COLO829 (cell line): ENCODE measurements around the gene ACAD8.
"Not testable (repeated sequence)": the region's sequence is repeated elsewhere in the genome, so short reads cannot be mapped to it uniquely, and the experiment has no call there.

ENCODE experiments used
- DNase-seq: peaks from one replicate; pipeline ENCODE4 v3.0.0; 2012; ENCODE audit warnings: low spot score

Gene ACAD8

DNA sequence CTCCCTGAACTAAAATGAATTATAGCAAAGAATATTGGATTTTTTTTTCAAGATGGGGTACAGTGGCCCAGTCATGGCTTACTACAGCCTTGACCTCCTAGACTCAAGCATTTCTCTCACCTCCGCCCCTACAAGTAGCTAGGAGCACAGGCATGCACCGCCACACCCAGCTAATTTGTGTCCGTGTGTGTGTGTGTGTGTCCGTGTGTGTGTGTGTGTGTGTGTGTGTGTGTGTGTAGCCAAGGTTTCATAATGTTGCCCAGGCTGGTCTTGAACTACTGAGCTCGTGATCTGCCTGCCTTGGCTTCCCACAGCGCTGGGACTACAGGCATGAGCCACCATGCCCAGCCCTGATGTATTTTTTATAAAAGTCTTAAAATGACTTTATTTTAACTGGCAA lies 12.8 kb upstream of the ACAD8 start:
- no peak for DNase-seq

GRCh38 chr11:134242376-134242775 lies 11.0 kb upstream of the ACAD8 start:
- no peak for DNase-seq

- no peak for DNase-seq
Observed at GRCh38 chr11:134243913-134244312, 9.5 kb upstream of the ACAD8 start.

GRCh38 chr11:134244593-134244992 lies 8.8 kb upstream of the ACAD8 start:
- no peak for DNase-seq

DNA sequence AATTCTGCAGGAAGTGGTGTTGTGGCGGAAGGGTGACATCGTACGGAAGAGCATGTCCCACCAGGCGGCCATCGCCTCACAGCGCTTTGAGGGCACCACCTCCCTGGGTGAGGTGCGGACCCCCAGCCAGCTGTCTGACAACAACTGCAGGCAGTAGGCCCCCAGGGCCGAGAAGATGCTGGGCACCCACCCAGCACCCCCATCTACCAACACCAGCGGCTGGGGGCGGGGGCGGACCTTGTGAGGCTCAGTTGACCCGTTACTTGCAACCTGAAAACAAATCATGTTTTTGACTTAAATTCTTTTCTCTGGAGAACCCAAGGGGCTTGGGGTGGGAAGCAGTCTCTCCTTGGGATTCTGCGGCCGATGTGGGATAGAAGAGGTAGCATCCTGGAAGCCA lies 7.9 kb upstream of the ACAD8 start:
- no peak for DNase-seq

GRCh38 chr11:134246100-134246499 lies 7.3 kb upstream of the ACAD8 start:
- no peak for DNase-seq

DNA sequence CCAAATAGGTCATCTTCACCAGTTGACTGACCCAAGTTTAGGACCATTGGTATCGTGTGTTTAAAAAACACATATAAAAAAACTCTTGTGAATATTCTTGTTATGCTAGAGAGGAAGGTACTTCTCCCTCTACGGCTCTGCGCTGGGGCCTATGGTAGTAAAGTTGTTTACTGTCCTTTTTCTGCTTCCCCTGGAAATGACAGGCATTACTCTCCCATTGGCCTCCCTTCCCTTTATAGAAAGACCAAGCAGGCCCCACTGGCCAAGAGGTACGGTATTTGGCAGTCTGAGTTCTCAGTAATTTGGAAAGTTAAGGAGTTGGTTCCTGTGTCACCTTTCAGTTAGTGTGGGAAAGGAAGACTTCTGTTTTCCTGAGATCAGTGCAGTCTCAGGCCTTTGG lies 6.7 kb upstream of the ACAD8 start:
- no peak for DNase-seq

DNA sequence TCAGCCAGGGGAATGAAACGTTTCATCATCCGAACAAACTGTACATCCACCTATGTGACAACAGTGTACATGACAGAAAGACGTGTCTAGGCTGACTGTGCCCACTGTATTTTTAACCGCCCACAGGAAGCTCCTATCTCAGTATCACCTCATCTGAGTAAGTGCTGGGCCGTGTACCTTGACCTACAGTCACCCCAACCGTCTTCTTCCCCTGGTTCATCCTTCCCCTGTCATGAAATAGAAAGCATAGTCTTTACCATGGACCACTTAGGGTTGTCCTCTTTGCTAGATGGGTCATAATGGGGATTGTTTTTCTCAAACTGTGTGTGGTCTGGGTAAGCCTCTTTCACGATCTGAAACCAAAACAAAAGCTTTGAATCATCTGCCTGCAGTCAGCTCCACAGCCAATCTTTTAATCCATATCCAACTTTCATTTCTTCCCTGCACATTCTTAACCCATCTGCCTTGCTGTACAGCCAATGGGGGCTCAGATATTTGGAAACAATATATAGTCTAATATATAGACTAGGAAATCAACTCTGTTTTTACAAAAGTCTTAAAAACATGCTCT lies 4.4 kb upstream of the ACAD8 start:
- no peak for DNase-seq

DNA sequence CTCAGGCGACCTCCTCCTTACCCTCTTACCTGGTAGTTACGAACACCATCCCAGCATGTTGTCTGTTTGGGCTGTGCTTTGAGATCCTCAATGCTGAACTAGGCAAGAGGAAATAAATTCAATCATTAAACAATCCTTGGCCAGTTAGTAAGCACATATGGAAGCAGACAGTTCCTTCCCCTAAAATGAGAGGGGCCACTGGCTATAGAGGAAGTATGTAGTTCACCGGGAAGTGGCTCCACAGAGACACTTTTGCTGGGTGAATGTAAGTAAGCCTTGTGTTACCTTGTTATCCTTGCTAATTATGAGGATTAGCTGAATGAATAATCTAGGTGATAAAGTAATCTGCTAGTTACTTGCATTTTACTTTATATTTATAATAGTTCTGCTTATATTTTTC lies 3.1 kb upstream of the ACAD8 start:
- DNase-seq, result no peak

GRCh38 chr11:134250675-134251074 lies 2.7 kb upstream of the ACAD8 start:
- DNase-seq, result no peak

DNA sequence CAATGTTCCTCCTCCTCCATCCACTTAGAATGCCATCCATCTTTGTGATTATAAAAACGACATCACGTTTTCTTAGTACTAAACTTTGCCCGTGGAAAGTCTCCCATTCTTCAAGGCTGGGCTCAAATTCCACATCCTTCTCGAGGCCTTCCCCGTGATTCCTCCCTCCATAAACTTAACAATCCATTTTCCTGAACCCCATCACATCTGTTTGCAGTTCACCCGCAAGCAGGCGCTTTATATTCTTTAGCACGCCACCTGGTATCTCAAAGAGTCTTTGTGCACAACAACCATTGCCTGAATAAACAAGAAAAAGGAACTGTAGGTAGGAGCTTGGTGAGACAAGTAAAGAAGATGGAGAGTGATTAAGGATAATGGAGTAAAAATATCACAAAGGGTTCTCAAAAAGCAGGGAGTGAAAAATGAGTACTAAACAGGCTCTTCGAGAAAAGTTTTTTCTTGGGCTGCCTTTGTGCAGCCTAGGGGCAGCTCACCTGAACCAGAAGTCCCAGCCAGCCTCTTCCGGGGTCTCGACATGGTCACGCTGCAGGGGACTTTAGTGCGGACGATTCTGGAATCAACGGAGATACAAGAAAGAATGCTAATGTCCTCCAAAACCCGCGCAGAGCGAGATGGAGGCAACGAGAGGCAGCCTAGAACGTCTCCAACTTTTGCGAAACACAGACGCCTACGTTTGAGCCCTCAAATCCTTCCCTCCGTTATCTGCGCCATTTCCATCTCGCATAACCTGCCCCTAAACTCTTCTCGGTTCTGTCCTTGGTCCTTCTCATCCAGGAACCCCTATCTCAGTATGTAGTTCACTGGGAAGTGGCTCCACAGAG lies 801 bp upstream of the ACAD8 start:
- peak; percentile 13 for DNase-seq

GRCh38 chr11:134254433-134255183 lies 1.2 kb downstream of the ACAD8 start:
- no peak for DNase-seq

DNA sequence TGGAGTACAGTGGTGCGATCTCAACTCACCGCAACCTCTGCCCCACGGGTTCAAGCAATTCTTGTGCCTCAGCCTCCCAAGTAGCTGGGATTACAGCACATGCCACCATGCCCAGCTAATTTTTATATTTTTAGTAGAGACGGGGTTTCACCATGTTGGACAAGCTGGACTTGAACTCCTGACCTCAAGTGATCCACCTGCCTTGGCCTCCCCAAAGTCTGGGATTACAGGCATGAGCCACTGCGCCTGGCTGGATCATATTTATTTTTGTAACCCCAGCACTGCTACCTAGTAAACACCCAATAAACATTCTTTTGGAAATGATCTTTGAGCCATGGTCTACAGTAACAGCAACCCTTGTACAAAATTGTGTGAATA lies 1.8 kb downstream of the ACAD8 start:
- not testable (repeated sequence) for DNase-seq

GRCh38 chr11:134257101-134257500 lies 3.7 kb downstream of the ACAD8 start:
- no peak for DNase-seq

DNA sequence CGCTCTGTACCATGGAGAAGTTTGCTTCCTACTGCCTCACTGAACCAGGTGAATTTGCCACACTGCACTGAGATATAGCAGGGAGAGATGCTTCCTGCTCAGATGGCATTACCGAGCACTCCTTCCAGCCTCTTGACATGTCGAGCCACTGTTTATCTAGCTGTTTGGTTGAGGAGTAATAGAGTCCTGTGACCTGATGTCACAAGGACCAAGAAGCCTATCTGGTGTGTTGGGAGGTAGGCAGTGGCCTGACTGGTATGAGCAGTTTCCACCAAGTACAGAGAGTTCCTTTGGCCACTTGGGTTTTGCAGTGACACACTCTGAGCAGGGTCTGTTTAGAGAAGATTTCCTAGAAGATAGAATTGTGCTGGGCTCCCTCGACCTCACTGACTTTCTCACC lies 5.2 kb downstream of the ACAD8 start:
- no peak for DNase-seq

DNA sequence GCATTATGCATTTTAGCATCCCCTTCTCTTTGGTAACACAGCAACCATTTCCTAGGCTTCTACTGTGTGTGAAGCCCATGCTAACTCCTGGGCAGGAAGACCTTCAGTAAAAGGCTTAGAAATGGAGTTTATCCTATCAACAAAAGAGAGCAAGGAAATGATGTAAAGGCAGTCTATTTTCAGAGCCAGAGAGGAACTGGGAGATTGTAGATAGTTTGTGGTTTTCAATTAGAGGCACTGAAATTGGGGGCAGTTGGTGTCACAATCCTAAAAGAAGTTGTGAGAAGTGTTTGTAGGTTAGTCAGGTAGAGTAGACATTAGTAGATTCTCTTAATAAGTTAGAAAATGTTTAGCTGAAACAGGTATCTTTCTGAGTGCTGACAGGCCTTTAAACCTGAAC lies 7.1 kb downstream of the ACAD8 start:
- DNase-seq, result no peak

GRCh38 chr11:134260983-134261382 lies 7.6 kb downstream of the ACAD8 start:
- no peak for DNase-seq

DNA sequence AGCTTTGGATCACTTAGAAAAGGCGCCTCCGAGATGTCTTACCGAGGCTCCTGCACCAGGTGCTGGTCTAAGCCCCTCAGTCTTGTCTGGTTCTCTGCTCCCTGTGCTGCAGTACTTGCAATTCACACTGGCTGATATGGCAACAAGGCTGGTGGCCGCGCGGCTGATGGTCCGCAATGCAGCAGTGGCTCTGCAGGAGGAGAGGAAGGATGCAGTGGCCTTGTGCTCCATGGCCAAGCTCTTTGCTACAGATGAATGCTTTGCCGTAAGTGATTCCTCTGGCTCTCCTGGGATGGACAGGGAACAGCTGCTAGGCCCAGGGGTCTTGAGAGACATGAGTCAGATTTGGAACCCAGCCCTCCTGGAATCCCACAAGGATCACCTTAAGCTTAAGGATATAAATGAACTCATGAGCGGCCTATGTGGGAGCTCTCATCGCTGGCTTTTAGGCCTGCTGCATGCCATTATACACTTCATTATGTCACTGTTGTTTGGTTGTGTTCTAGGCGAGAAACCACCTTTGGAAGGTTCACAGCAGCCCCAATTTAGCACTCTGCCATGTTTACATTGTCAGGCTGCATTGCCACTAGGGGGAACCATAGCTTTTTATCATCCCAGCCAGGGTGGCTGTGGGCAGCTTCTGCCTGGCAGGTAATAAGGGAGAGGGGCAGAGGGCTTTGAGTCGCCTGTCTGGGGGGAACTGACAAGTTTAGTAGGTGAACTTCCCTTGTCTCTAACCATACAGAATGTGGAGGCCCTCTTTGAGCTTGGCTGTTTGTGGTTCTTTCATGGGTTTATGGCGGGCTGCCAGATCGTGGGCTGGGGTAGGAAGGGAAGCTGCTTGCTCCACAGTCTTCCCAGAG lies 8.5 kb downstream of the ACAD8 start:
- peak; percentile 22 for DNase-seq

DNA sequence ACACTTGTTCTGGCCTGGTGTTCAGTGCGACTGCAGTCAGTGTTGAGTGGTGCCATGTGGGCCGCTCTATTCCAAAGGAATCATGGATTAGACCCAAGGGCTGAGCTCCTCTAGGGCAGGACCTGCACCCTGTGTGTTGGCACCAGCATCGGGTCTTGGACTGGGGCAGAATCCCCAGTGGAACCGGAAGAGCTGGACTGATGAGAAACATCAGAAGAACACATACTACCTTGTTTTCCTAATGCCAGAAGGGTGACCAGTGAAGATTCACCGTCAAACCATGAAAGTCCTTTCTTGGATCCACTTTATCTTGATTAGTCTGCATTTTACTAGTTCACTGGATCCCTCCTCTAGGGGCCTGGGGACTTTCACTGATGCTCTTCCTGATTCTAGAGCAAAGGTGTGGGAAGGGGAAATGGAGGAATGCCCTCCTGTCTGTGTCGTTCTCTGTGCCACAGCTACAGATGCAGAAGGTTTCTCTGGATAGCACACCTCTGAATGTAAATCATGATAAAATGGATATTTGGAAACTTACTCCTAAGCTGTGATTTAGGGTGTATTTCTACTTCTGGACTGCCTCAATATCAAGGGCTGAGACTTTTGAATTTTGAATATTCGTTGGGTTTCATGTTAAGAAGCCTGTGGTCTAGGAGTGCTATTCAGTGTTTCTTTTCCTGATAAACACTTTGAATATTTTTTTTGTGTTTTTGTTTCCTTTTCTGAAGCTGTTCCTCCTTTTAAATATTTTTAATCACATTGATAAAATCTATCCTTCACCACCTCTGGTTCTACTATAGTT lies 11.8 kb downstream of the ACAD8 start:
- DNase-seq, result no peak

GRCh38 chr11:134266440-134266839 lies 13.1 kb downstream of the ACAD8 start:
- no peak for DNase-seq

DNA sequence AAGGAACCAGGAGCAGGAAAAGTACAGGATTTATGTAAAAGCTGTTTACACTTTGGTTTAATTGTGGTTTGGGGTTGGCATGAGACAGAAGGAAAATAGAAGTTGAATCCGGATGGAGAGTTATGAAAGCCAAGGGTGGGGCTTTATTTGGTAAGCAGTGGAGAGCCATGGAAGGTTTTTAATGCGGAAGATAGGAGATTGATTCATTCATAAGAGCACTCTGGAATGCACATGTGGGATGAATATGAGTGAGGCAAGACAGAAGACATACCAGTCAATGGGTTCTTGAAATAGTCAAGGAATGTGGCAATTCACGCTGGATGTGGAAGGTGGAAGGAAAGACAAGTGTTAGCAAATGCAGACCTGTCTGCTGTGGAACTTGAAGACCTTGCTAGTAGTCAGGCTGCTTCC lies 13.5 kb downstream of the ACAD8 start:
- DNase-seq, result peak; percentile 29
